ENCODE measurements around the gene GRAMD2B.
"Not testable (repeated sequence)": the region's sequence is repeated elsewhere in the genome, so short reads cannot be mapped to it uniquely, and the experiment has no call there.

Gene GRAMD2B

GRCh38 chr5:126422994-126423788, at the start of gene GRAMD2B:
Gene GRAMD2B (plus strand): TSS chr5:126423409. CDS start chr5:126423607, 198 bp downstream.
- no peak for FAIRE-seq

DNA sequence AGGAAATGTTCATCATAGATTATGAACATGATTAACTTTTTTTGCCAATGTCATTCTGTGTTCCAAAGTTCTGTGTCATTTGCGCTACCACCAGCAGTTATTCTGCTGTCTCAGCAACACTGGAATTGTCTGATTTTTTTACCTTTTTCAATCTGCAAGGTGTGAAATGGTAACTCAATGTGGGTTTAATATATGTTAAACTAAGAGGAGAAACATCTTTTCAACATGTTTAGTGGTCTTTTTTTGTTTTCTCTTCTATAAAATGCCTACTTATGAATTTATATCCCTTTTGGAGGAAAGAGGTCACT, 49.1 kb upstream of the GRAMD2B start:
- no peak for FAIRE-seq

- no peak for FAIRE-seq
Measured at GRCh38 chr5:126376443-126376842, 46.8 kb upstream of the GRAMD2B start.

DNA sequence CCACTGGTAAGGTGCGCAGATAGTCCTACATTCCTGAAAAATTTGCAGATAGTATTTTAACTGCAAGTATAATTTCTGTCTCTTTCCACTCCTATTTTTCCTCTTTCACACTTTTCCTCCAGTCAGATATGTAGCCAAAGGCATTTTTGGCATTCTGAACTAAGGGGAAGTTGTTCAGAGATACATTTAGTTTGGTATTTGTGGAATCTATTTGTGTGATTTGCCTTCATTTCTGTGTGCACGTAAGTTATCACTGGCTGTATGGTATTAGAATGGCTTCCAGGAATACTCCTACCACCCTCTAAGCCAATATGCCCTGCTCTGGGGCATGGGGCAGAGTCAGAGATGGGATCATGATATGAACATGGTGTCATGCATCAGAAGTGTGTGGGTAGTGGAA, 45.8 kb upstream of the GRAMD2B start:
- no peak for FAIRE-seq

DNA sequence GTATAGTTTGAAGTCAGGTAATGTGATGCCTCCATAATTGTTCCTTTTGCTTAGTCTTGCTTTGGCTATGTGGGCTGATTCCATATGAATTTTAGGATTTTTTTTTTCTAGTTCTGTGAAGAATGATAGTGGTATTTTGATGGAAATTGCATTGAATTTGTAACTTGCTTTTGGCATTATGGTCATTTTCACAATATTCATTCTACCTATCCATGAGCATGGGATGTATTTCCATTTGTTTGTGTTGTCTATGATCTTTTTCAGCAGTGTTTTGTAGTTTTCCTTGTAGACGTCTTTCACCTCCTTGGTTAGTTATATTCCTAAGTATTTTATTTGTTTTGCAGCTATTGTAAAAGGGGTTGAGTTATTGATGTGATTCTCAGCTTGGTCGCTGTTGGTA, 42.9 kb upstream of the GRAMD2B start:
- FAIRE-seq, result not testable (repeated sequence)

DNA sequence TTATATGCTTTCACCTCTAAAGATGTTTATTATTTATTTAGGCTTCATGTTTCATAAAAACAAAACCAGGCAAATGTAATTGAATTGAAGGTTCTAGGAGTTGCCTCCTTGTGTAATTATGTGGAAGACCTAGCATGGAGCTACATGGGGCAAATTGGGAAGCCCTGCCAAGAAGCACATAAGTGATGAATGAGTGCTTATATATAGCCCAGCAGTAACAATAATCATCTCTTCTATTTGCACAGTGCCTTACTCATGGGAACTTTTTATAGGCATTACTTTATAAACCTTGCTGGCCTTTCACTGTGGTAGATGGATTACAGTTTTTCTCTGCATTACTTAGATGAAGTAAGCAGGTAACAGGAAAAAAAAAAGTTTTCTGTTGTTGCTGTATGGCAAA, 40.0 kb upstream of the GRAMD2B start:
- FAIRE-seq, result no peak

DNA sequence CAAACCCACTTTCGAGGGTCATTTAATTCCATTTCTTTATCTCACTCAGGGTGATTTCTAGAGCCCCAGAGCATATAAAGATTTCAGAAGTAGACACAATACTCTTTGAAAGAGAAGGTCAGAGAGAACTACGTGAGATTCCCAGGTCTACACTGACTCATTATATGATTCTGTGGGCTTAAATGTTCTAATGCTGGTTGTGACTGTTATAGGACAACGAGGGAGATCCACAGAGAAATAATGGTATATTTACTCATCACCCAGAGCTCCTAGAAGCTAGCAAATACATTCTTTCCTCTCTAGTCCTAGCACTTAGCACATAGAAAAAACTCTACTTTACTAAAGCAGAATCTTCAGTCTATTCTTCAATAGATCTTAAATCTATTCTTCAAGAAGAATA, 39.4 kb upstream of the GRAMD2B start:
- no peak for FAIRE-seq

DNA sequence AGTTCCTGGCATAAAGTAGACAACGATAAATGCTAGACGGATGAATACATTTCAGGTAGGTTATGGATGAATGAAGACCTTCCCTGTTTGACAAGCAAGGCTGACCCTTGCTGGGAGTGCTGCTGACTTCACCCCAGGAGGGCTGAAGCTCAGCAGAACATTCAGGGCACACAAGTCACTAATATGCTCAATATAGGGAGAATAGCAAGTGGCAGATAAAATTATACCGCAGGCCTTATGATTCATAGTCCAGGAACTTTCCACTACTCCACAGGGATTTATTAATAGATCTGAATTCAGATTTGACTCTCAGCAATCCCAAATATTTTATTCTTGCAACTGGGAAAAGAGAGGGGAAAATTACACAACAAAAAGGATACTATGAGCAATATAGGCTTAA, 38.2 kb upstream of the GRAMD2B start:
- no peak for FAIRE-seq

GRCh38 chr5:126385524-126386502, 37.4 kb upstream of the GRAMD2B start:
- FAIRE-seq, result no peak

DNA sequence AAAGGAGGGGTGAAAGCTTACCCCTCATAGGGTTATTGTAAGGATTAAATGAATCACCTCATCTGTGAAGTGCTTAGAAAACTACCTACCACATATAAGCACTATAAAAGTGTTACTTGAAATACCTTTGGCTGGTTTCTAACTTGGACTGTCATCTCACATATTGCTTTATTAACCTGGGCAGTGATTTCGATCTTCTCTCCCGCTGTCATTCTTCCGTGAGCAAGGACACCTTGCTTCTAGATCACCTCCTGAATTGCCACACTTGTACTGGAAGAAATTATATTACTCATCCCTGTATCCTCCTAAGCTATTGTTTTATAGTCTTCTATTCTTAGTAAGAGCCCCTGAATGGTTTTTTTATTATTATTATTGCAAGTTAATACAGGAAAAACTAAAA, 34.0 kb upstream of the GRAMD2B start:
- FAIRE-seq, result no peak

DNA sequence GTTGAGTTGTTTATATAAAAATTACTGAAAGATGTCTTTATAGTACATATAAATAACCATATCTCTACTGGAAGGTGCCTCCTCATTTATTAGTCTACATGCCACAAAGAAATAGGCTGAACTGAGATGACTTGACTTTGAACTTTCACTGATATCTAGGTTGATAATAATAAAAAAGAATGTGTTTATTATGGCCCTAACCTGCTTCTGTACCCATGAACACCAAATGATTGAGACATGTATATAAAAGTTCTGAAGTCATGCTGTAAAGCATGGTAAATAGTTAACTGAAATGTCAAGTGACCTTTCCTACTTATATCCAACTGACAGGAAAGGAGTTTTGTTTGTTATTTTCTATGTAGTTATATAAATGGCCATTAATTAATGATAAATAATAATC, 33.2 kb upstream of the GRAMD2B start:
- peak; percentile 94 for FAIRE-seq

DNA sequence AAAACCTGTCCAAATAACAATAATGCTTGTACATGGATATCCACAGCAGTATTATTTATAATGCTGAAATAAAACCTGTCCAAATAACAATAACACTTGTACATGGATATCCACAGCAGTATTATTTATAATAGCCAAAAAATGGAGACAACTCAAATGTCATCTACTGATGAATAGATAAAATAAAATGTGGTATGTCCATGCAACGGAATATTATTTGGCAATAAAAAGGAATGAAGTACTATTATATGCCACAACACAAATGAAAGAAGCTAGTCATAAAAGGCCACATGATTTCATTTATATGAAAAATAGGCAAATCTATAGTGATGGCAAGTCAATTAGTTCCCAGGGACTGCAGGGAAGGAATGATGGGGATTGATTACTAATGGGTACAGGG, 31.8 kb upstream of the GRAMD2B start:
- FAIRE-seq, result no peak

- FAIRE-seq, result no peak
Measured at GRCh38 chr5:126394211-126394788, 28.9 kb upstream of the GRAMD2B start.

- FAIRE-seq, result no peak
Measured at GRCh38 chr5:126395198-126395597, 28.0 kb upstream of the GRAMD2B start.

- no peak for FAIRE-seq
Measured at GRCh38 chr5:126395605-126396004, 27.6 kb upstream of the GRAMD2B start.

DNA sequence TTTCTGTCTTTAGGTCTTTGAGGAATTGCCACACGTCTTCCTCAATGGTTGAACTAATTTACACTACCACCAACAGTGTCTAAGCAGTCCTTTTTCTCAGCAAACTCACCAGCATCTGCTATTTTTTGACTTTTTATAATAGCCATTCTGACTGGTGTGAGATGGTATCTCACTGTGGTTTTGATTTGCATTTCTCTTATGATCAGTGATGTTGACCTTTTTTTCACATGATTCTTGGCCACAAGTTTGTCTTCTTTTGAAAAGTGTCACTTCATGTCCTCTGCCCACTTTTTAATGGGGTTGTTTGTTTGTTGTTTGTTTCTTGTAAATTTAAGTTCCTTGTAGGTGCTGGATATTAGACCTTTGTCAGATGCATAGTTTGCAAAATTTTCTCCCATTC, 26.5 kb upstream of the GRAMD2B start:
- FAIRE-seq, result not testable (repeated sequence)

GRCh38 chr5:126398791-126399190, 24.4 kb upstream of the GRAMD2B start:
- FAIRE-seq, result no peak

DNA sequence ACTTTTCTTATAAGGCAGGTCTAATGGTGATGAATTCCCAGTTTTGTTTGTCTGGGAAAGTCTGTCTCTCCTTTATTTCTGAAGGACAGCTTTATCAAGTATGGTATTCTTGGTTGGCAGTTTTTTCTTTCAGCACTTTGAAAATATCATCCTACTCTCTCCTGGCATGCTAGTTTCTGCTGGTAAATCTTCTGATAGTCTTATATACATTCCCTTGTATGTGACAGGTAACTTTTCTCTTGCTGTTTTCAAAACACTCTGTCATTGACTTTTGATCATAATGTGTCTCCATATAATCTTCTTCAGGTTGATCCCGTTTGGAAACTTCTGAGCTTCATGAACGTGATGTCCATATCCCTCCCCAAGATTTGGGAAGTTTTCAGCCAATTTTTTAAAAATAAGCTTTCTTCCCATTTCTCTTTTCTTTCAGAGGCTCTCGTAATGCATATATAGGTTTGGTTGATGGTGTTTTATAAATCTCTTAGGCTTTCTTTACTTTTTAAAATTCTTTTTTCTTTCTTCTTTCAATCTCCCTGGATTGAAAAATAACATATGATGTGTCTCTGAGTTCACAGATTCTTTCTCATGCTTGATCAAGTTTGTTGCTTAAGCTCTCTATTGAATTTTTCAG, 22.5 kb upstream of the GRAMD2B start:
- FAIRE-seq, result no peak

DNA sequence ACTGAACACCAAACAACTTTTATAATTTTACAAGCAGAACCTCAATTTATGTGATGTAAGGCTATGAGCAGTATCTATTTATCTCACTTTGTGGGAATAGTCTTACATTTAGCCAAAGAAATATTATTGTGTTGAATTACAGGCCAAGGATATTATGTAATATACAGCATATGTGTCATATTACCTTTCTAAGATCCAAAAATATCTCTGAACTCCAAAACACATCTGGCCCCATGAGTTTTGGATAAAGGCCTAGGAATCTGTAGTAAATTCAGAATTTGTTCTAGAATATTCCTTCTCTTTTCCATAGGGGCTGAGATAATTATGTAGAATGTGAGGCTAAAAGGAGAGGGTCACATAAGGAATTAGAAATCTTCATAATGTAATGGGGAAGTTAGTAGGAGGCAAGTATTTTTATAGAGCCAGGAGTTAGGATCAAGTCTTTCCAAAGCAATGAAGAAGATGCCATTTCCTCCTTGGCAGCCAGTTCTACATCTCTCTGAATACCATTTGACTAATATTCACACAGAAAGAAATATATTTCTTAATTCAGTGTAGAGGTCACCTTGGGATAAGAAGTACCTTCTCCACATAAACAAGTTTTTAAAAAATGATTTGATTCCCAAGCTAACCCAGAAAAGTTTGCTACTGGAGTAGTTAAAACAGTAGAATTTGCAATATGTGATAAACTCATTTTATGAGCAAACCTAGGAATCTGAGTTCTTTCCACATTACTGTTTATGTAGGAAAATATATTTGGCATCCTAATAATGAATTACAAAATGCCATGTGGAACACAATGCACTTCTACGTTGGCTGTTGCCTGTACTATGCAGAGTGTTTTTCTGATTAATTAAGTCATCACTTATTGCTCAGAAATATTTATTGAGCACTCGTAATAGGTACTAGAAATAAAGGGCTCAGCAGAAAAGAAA, 20.3 kb upstream of the GRAMD2B start:
- FAIRE-seq, result no peak

- no peak for FAIRE-seq
Measured at GRCh38 chr5:126403876-126404275, 19.3 kb upstream of the GRAMD2B start.

- no peak for FAIRE-seq
Measured at GRCh38 chr5:126410623-126411022, 12.6 kb upstream of the GRAMD2B start.

DNA sequence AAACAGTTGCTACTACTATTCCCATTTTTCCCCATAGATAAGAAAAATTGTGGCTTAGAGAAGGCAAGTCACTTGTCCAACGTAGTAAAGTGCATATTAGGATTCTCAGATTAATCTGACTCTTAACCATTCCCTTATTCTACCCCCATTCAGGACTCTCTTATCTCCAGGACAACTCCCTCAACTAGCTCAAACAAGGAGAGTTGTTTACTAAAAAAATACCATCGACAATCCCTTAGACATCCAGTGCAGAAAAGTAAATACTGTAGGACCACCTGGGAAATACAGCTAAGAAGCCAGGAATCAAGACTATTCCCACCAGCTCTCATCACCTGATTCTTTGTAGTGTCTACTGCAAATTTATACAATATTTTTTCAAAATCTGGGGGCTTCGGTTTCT, 9.4 kb upstream of the GRAMD2B start:
- FAIRE-seq, result no peak

Data from colon (tissue), 2 donors.